Measurements from ENCODE around the gene EFHD2. TPM values are rescaled to one million over a fixed set of nuclear protein-coding genes. Genes with fewer than 3 reads are reported as not detected.

The EFHD2 gene
- total RNA-seq, 8 experiments from 2014 or later = 9.1 to 67.9 (median 14.4) TPM

- WGBS, 10 experiments = 41 to 100% (median 83%) methylated on average over 1 to 5 of the region's 5 CpGs; no CpG with 5 or more reads in 3 of the 10 experiments
- Histone ChIP-seq H3K4me3 (no peak overlapping the region), H3K27ac (no peak overlapping the region), H3K4me1 (replicated peaks in 1 of 2) (peaks cover 0 to 4% of the 10 kb centered on the region in 2 donors)
- in situ Hi-C loops (cut with MboI; ENCODE audit: low pct_unique_long_range_greater_than_20kb in 2 of 9, low sequenced_read_pairs in 9 of 9, unreplicated experiment in 9 of 9) = loop anchor here in 3 of 9 experiments (25.0 kb wide), 2 partner anchors 105 to 305 kb away; no protein-coding TSS in a partner anchor
- ATAC-seq (replicated peaks in 6 of 8) = no peak
Measured at GRCh38 chr1:15442759-15443158, 33.1 kb downstream of the EFHD2 start.

GRCh38 chr1:15443281-15443680 is 33.6 kb downstream of the EFHD2 start:
- no peak overlapping the region for H3K4me3 ChIP-seq
- no peak overlapping the region for H3K27ac ChIP-seq
- in situ Hi-C loops (cut with MboI; ENCODE audit: low pct_unique_long_range_greater_than_20kb in 2 of 9, low sequenced_read_pairs in 9 of 9, unreplicated experiment in 9 of 9) = loop anchor here in 3 of 9 experiments (25.0 kb wide), 2 partner anchors 106 to 306 kb away; no protein-coding TSS in a partner anchor
- 71 to 86% (median 73%) methylated on average over 5 of the region's 5 CpGs; no CpG with 5 or more reads in 7 of the 10 experiments for WGBS, 10 experiments
- H3K4me1 ChIP-seq (replicated peaks in 1 of 2) = peaks cover 0 to 4% of the 10 kb centered on the region in 2 donors
- no peak for ATAC-seq (replicated peaks in 6 of 8)

- in situ Hi-C loops (cut with MboI; ENCODE audit: low pct_unique_long_range_greater_than_20kb in 2 of 9, low sequenced_read_pairs in 9 of 9, unreplicated experiment in 9 of 9) = loop anchor here in 3 of 9 experiments (25.0 kb wide), 2 partner anchors 107 to 307 kb away; no protein-coding TSS in a partner anchor
- WGBS, 10 experiments = 50 to 92% (median 77%) methylated on average over 1 to 8 of the region's 17 CpGs; no CpG with 5 or more reads in 2 of the 10 experiments
- peak in 3 of 8 experiments; percentile 51 to 61 (median 61) for ATAC-seq (replicated peaks in 6 of 8)
- H3K27ac ChIP-seq = peak overlapping the region in 1 of 2 donors; percentile 14
- H3K4me1 ChIP-seq (replicated peaks in 1 of 2) = peaks cover 0 to 4% of the 10 kb centered on the region in 2 donors
- H3K4me3 ChIP-seq = no peak overlapping the region
Measured at GRCh38 chr1:15444468-15445389, 35.0 kb downstream of the EFHD2 start.

- 36 to 100% (median 86%) methylated on average over 1 to 10 of the region's 14 CpGs; no CpG with 5 or more reads in 1 of the 10 experiments for whole genome bisulfite sequencing, 10 experiments
Measured at GRCh38 chr1:15445390-15446122, 35.9 kb downstream of the EFHD2 start.

GRCh38 chr1:15446212-15446611 is 36.5 kb downstream of the EFHD2 start:
- H3K4me1 ChIP-seq (replicated peaks in 1 of 2) = peaks cover 0 to 4% of the 10 kb centered on the region in 2 donors
- no peak overlapping the region for H3K27ac ChIP-seq
- no peak for ATAC-seq (replicated peaks in 6 of 8)
- H3K4me3 ChIP-seq = no peak overlapping the region
- 40 to 69% (median 51%) methylated on average over 1 to 2 of the region's 4 CpGs; no CpG with 5 or more reads in 6 of the 10 experiments for WGBS, 10 experiments
- in situ Hi-C loops (cut with MboI; ENCODE audit: low pct_unique_long_range_greater_than_20kb in 2 of 9, low sequenced_read_pairs in 9 of 9, unreplicated experiment in 9 of 9) = loop anchor here in 3 of 9 experiments (25.0 kb wide), 2 partner anchors 109 to 309 kb away; no protein-coding TSS in a partner anchor

More at GRCh38 chr1:15445390-15446122, 35.9 kb downstream of the EFHD2 start:
- Histone ChIP-seq H3K4me1 (replicated peaks in 1 of 2) (peaks cover 0 to 4% of the 10 kb centered on the region in 2 donors), H3K4me3 (no peak overlapping the region), H3K27ac (no peak overlapping the region)
- in situ Hi-C loops (cut with MboI; ENCODE audit: low pct_unique_long_range_greater_than_20kb in 2 of 9, low sequenced_read_pairs in 9 of 9, unreplicated experiment in 9 of 9) = loop anchor here in 3 of 9 experiments (25.0 kb wide), 2 partner anchors 108 to 308 kb away; no protein-coding TSS in a partner anchor
- no peak for ATAC-seq (replicated peaks in 6 of 8)

- peaks cover 0 to 4% of the 10 kb centered on the region in 2 donors for H3K4me1 ChIP-seq (replicated peaks in 1 of 2)
- ATAC-seq (replicated peaks in 6 of 8) = no peak
- 23 to 86% (median 67%) methylated on average over 1 to 3 of the region's 3 CpGs; no CpG with 5 or more reads in 1 of the 10 experiments for WGBS, 10 experiments
- in situ Hi-C loops (cut with MboI; ENCODE audit: low pct_unique_long_range_greater_than_20kb in 2 of 9, low sequenced_read_pairs in 9 of 9, unreplicated experiment in 9 of 9) = loop anchor here in 3 of 9 experiments (25.0 kb wide), 2 partner anchors 112 to 312 kb away; no protein-coding TSS in a partner anchor
- H3K4me3 ChIP-seq = no peak overlapping the region
- no peak overlapping the region for H3K27ac ChIP-seq
Measured at GRCh38 chr1:15448877-15449462, 39.3 kb downstream of the EFHD2 start.

- in situ Hi-C loops (cut with MboI; ENCODE audit: low pct_unique_long_range_greater_than_20kb in 2 of 9, low sequenced_read_pairs in 9 of 9, unreplicated experiment in 9 of 9) = loop anchor here in 3 of 9 experiments (25.0 kb wide), 2 partner anchors 112 to 312 kb away; no protein-coding TSS in a partner anchor
- ATAC-seq (replicated peaks in 6 of 8) = no peak
- Histone ChIP-seq H3K27ac (no peak overlapping the region), H3K4me3 (no peak overlapping the region), H3K4me1 (replicated peaks in 1 of 2) (peaks cover 0 to 2% of the 10 kb centered on the region in 2 donors)
- WGBS, 10 experiments = 20 to 95% (median 56%) methylated on average over 1 to 3 of the region's 3 CpGs; no CpG with 5 or more reads in 4 of the 10 experiments
Measured at GRCh38 chr1:15449567-15449966, 39.9 kb downstream of the EFHD2 start.

- WGBS, 10 experiments = 0 to 100% (median 77%) methylated on average over 1 to 6 of the region's 6 CpGs; no CpG with 5 or more reads in 2 of the 10 experiments
- Histone ChIP-seq H3K4me3 (no peak overlapping the region), H3K4me1 (replicated peaks in 1 of 2) (no peaks in the 10 kb centered on the region), H3K27ac (no peak overlapping the region)
- no peak for ATAC-seq (replicated peaks in 6 of 8)
- in situ Hi-C loops (cut with MboI; ENCODE audit: low pct_unique_long_range_greater_than_20kb in 2 of 9, low sequenced_read_pairs in 9 of 9, unreplicated experiment in 9 of 9) = no loop called here
Measured at GRCh38 chr1:15451014-15451722, 41.5 kb downstream of the EFHD2 start.

GRCh38 chr1:15452216-15452615 is 42.5 kb downstream of the EFHD2 start:
- Histone ChIP-seq H3K27ac (no peak overlapping the region), H3K4me1 (replicated peaks in 1 of 2) (no peaks in the 10 kb centered on the region), H3K4me3 (no peak overlapping the region)
- WGBS, 10 experiments = 83 to 100% (median 100%) methylated on average over 1 of the region's 1 CpG; no CpG with 5 or more reads in 7 of the 10 experiments
- ATAC-seq (replicated peaks in 6 of 8) = peak in 1 of 8 experiments; percentile 39
- in situ Hi-C loops (cut with MboI; ENCODE audit: low pct_unique_long_range_greater_than_20kb in 2 of 9, low sequenced_read_pairs in 9 of 9, unreplicated experiment in 9 of 9) = no loop called here

- H3K27ac ChIP-seq = no peak overlapping the region
- in situ Hi-C loops (cut with MboI; ENCODE audit: low pct_unique_long_range_greater_than_20kb in 2 of 9, low sequenced_read_pairs in 9 of 9, unreplicated experiment in 9 of 9) = no loop called here
- H3K4me3 ChIP-seq = no peak overlapping the region
- no peaks in the 10 kb centered on the region for H3K4me1 ChIP-seq (replicated peaks in 1 of 2)
- WGBS, 10 experiments = 56 to 100% (median 83%) methylated on average over 1 to 10 of the region's 10 CpGs
- ATAC-seq (replicated peaks in 6 of 8) = no peak
Measured at GRCh38 chr1:15452866-15453571, 43.3 kb downstream of the EFHD2 start.

GRCh38 chr1:15453734-15454133 is 44.0 kb downstream of the EFHD2 start:
- no peaks in the 10 kb centered on the region for H3K4me1 ChIP-seq (replicated peaks in 1 of 2)

More at GRCh38 chr1:15453734-15454133, 44.0 kb downstream of the EFHD2 start:
- WGBS, 10 experiments = 40 to 84% (median 81%) methylated on average over 1 to 9 of the region's 11 CpGs; no CpG with 5 or more reads in 1 of the 10 experiments
- no peak for ATAC-seq (replicated peaks in 6 of 8)
- no peak overlapping the region for H3K4me3 ChIP-seq
- no peak overlapping the region for H3K27ac ChIP-seq
- in situ Hi-C loops (cut with MboI; ENCODE audit: low pct_unique_long_range_greater_than_20kb in 2 of 9, low sequenced_read_pairs in 9 of 9, unreplicated experiment in 9 of 9) = no loop called here
